ENCODE results near the gene GPER1. TPM values are rescaled to one million over a fixed set of nuclear protein-coding genes. Genes with fewer than 3 reads are reported as not detected.

Gene GPER1
- polyA plus RNA-seq, 1 donor (not counting 4 experiments of a cell fraction or from before 2014, with no cell fraction given): 0.05 TPM

DNA sequence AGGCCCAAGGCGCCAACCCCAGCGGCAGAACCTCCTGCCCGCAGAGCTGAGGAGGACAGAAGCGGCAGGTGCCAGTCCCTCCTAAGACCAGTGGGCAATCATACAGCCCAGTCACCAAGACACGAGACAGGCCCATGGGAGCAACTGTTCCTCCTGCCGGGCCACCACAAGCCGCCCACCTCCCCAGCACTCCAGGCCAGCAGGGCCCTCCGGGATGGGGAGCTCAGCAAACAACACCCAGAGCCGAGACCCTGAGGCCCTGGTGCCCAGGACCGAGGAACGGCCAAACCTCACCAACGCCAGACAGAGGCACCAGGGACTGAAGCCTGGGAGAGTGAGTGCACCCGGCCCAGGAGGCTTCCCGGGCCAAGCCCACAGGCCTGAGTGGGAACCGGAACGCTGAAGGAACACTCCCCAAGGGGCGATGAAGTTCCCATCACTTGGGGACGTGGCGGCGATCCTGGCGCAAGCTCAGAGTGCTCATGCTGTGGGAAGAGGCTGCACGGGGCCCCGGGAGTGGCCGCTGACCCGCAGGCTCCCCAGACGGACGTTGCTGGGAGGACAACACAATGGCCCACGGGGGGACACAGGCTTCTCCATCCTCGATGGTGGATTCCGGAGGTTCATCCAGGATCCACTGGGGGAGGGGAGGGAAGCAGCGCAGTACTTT, 35.1 kb downstream of the GPER1 start:
- FAIRE-seq: no peak
- Histone ChIP-seq H3K36me3 (ENCODE audit: control insufficient read depth in 2 of 2, extremely low read depth in 1 of 2, insufficient read depth in 2 of 2, low read length in 2 of 2) (peaks cover 7 to 11% of the 10 kb centered on the region in 2 experiments), H3K9me3 (ENCODE audit: control insufficient read depth, low read depth, low read length) (no peaks in the 10 kb centered on the region), H3K9me1 (ENCODE audit: control insufficient read depth, extremely low read depth, insufficient read depth, low read length) (no peaks in the 10 kb centered on the region), H3K79me2 (ENCODE audit: control insufficient read depth, insufficient read depth, low read length) (peaks cover 41% of the 10 kb centered on the region), H3K27ac (ENCODE audit: control insufficient read depth, insufficient read depth, low read length) (no peak overlapping the region), H3K4me3 (ENCODE audit: control insufficient read depth in 2 of 3, extremely low read depth in 1 of 3, insufficient read depth in 2 of 3, low read depth in 1 of 3, low read length in 3 of 3) (no peak overlapping the region), H2AFZ (ENCODE audit: control insufficient read depth, low read length) (no peak overlapping the region), H3K27me3 (ENCODE audit: control insufficient read depth, extremely low read depth, insufficient read depth, low read length) (no peaks in the 10 kb centered on the region), H3K4me1 (ENCODE audit: control insufficient read depth, extremely low read depth, insufficient read depth, low read length) (peaks cover 6% of the 10 kb centered on the region), H3K9ac (ENCODE audit: control insufficient read depth, extremely low read depth, insufficient read depth, low read length) (no peak overlapping the region), H3K4me2 (ENCODE audit: control insufficient read depth, extremely low read depth, insufficient read depth, low read depth, low read length) (no peak overlapping the region), H4K20me1 (ENCODE audit: control insufficient read depth, extremely low read depth, insufficient read depth, low read length) (no peaks in the 10 kb centered on the region)
- no peak for TF ChIP-seq CTCF (optimal IDR thresholded peaks at IDR 0.05 in 1 of 3, IDR thresholded peaks at IDR 0.05 in 1 of 3, conservative IDR thresholded peaks at IDR 0.05 in 1 of 3; ENCODE audit: extremely low read depth in 1 of 3, insufficient read depth in 2 of 3, low read length in 3 of 3)
- TF ChIP-seq EZH2 (IDR thresholded peaks at IDR 0.05; ENCODE audit: low read length): no peak
- dilution Hi-C loops (cut with MboI; ENCODE audit: extremely low pct_ligation_motif_present, low sequenced_read_pairs): no loop called here
- DNase-seq (ENCODE audit: low read depth, low spot score): no peak

- Histone ChIP-seq H3K9ac (ENCODE audit: control insufficient read depth, extremely low read depth, insufficient read depth, low read length) (no peak overlapping the region), H3K27ac (ENCODE audit: control insufficient read depth, insufficient read depth, low read length) (no peak overlapping the region), H3K4me2 (ENCODE audit: control insufficient read depth, extremely low read depth, insufficient read depth, low read depth, low read length) (no peak overlapping the region), H3K79me2 (ENCODE audit: control insufficient read depth, insufficient read depth, low read length) (peaks cover 41% of the 10 kb centered on the region), H3K4me1 (ENCODE audit: control insufficient read depth, extremely low read depth, insufficient read depth, low read length) (peaks cover 6% of the 10 kb centered on the region), H2AFZ (ENCODE audit: control insufficient read depth, low read length) (no peak overlapping the region), H4K20me1 (ENCODE audit: control insufficient read depth, extremely low read depth, insufficient read depth, low read length) (no peaks in the 10 kb centered on the region), H3K4me3 (ENCODE audit: control insufficient read depth in 2 of 3, extremely low read depth in 1 of 3, insufficient read depth in 2 of 3, low read depth in 1 of 3, low read length in 3 of 3) (no peak overlapping the region), H3K27me3 (ENCODE audit: control insufficient read depth, extremely low read depth, insufficient read depth, low read length) (no peaks in the 10 kb centered on the region), H3K9me1 (ENCODE audit: control insufficient read depth, extremely low read depth, insufficient read depth, low read length) (no peaks in the 10 kb centered on the region), H3K36me3 (ENCODE audit: control insufficient read depth in 2 of 2, extremely low read depth in 1 of 2, insufficient read depth in 2 of 2, low read length in 2 of 2) (peaks cover 7 to 11% of the 10 kb centered on the region in 2 experiments), H3K9me3 (ENCODE audit: control insufficient read depth, low read depth, low read length) (no peaks in the 10 kb centered on the region)
- dilution Hi-C loops (cut with MboI; ENCODE audit: extremely low pct_ligation_motif_present, low sequenced_read_pairs): no loop called here
- no peak for DNase-seq (ENCODE audit: low read depth, low spot score)
- TF ChIP-seq EZH2 (IDR thresholded peaks at IDR 0.05; ENCODE audit: low read length) (no peak), CTCF (optimal IDR thresholded peaks at IDR 0.05 in 1 of 3, IDR thresholded peaks at IDR 0.05 in 1 of 3, conservative IDR thresholded peaks at IDR 0.05 in 1 of 3; ENCODE audit: extremely low read depth in 1 of 3, insufficient read depth in 2 of 3, low read length in 3 of 3) (peak in 1 of 3 experiments; percentile 8)
- FAIRE-seq: no peak
These were observed 35.8 kb downstream of the GPER1 start for GRCh38 chr7:1123715-1124114.
